HG03103 (cell line): ENCODE data around the gene ACOX2.
"Not testable (repeated sequence)": the region's sequence is repeated elsewhere in the genome, so short reads cannot be mapped to it uniquely, and the experiment has no call there.

Source experiments
- ATAC-seq: cut with Tn5 transposase; IDR thresholded peaks from one replicate; pipeline ENCODE4 v1.9.1; 2021; ENCODE audit warnings: low read depth; ENCODE audit not compliant: unreplicated experiment

ACOX2 gene

DNA sequence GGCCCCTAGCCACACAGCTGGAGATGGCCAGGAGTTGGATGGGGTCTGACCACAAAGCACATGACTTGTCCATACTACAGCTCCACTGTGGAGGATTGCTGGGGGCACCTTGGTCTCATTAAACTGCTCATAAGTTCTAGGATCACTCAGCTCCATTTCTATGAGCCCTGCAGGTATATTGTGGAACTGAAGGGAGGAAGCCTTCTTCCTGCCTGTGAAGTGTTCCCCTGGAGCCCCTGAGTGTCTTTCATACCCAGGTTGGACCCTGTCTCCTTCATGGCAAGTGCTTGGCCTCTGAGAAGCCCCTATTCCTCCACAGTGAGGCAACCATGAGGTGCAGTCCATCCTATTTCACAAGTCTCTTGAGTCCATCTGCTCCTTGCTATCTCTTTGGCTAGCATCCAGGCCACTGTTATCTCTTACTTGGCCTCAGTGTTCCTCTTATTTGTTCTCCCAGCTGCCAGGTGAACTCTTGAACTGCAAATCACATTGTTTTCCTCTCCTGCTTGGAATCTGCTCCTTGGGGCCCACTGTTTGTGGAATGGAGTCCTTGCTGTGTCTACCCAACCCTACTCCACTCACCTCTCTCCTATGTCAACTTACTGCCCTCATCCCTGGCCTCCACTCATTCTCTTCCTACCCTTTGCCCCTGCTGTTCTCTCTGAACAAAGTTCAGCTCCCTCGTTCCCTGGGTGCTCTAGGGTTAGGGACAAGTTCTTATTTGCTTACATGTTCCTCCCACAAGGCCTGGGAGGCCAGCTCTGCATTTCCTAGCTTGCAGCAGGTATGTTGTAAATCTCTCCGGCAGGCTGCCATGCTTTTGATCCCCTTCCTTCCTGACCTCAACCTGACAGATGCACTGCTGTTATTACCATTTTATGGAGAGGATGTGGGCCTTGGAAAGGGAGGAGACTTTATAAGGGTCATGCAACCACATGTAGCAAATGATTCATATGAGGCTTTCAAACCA lies 1.2 kb downstream of the ACOX2 start:
- ATAC-seq: no peak

DNA sequence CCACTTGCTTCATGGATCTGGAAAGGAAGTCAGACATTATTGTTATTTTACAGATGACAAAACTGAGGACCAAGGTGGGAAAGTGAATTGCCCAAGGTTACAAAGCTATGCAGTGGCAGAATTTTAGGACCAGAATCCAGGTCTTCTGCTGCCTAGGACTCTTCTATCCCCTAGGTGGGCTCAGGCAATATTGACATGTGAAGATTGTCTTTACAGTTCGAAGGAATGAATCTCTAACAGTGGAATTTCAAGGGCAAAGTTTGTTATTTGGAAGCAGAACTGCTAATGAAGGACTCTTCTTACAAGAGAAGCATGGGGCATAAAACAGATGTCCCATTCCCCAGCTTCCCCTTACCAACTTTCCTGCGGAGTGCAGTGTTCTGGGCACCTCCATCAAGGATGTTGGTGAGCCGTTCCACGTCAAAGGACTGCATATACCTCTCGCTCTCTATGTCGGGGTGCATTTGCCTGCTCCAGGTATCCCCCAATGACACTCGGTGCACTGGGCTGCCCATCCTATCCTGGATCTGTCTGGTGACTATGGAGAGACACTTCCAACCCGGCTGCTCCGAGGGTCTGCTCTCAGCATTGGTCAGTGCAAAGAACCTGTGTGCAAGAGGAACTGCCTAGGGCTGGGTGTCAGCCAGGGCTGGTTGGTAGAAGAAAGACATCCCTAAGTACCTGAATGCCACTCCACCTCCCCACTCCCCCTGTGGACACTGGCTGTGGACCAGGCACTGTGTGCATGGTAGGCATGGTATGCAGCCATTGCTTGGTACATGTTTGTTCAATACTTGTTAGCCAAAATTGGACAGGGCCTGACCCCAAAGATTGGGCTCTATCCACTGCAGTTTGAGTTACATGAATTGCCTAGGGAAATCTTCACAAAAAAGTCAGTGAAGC lies 2.1 kb downstream of the ACOX2 start:
- no peak for ATAC-seq

DNA sequence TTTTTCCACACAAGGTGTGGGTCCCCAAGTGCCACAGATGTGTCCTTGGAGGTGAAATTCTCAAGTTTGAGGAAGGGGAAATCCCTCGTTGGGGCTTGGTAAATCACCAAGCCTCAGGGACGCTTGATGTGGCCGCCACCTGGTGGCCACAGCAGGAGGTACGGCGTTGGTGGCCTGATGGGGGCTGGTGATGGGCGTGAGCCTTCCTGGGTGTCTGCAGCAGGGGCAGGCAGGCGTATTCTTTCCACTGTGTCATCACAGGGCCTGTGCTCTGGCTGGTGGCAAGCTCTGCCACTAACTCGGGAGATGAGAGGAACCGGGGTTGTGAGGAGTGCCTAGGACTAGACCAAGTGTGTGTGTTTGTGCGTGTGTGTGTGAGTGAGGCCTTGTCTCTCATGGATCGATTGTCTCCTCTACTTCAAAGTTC lies 4.2 kb downstream of the ACOX2 start:
- ATAC-seq: peak; percentile 82

DNA sequence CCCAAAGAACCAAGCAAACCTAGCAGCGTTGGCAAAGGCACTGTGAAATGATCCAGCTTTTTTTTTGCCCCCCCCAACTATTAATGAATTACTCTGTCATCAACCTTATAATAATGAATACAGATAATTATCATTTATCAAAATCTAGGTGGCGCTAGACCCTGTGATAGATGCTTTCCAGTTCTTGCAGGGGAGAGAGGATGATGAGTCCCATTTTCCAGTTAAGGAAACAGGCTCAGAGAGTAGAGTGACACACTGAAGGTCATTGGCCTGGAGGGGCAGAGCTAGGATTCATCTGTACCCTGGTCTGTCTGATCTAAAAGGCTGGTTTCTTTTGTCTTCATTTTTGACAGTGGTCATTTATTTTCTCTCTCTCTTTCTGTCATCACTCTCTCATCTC lies 5.0 kb downstream of the ACOX2 start:
- ATAC-seq: no peak

DNA sequence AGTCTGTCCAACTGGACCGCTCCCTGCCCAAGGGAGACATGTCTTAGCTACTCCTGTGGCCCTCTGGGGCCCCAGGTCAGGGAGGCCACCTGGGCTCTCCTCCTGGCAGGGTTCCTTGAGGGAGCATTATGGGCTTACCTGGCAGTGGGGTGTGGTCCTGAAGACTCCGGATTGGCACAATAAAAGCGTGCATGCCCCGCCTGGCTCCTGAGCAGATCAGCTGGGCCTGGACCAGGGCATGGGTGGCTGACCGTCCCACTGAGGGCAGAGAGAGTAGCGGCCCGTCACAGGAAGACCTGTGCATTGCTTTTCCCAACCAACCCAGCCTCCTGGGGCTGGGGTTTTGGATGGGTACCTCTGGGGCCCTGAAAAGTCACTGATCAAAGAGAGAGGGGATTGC lies 5.4 kb downstream of the ACOX2 start:
- no peak for ATAC-seq

GRCh38 chr3:58530354-58530865 lies 6.6 kb downstream of the ACOX2 start:
- ATAC-seq: no peak

DNA sequence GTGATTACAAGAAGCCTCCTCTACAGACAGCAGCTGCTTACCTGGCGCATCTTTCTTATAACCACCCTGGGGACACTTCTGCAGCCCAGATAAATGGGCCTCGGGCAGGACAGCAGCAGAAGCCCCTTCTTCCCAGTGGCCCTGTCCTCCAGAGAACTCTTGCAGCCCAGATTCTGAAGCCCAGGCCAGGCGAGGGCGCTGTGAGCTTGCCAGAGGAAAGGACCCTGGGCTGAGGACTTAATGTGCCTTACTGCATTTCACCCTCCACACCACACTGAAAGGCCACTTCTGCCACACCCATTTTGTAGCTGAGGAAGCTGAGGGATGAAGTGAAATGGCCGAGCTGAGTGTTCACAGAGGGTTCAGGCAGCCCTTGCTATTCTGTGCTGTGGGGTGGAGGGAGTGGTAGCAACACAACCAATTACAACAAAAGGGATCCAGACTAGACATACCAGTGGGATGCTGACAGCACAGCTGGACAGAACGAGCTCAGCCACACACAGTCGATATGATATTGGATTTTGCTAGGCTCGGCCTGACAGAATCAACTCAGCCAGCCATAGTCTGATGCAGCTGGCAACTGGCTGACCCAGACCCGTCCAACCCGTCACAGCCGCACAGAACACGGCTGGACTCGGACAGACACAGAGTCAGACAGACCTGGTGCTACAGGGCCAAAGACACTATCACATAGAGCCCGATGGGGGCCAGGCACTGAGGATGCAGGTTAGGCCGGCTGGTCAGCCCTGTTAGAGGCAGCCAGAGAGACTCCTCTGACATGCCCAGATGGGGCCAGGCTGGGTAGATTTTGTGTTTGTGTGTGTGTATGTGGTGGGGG lies 7.3 kb downstream of the ACOX2 start:
- no peak for ATAC-seq

GRCh38 chr3:58528629-58529028 lies 8.4 kb downstream of the ACOX2 start:
- no peak for ATAC-seq

DNA sequence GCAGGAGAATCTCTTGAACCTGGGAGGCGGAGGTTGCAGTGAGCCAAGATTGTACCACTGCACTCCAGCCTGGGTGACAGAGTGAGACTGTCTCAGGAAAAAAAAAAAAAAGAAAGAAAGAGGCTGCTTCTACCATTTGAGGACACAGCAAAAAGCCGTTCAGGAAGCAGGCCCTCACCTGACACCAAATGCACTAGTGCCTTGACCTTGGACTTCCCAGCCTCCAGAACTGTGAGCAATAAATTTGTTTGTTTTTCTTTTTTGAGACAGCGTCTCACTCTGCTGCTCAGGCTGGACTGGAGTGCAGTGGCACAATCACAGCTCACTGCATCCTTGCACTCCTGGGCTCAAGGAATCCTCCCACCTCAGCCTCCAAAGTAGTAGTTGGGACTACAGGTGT lies 9.6 kb downstream of the ACOX2 start:
- not testable (repeated sequence) for ATAC-seq

DNA sequence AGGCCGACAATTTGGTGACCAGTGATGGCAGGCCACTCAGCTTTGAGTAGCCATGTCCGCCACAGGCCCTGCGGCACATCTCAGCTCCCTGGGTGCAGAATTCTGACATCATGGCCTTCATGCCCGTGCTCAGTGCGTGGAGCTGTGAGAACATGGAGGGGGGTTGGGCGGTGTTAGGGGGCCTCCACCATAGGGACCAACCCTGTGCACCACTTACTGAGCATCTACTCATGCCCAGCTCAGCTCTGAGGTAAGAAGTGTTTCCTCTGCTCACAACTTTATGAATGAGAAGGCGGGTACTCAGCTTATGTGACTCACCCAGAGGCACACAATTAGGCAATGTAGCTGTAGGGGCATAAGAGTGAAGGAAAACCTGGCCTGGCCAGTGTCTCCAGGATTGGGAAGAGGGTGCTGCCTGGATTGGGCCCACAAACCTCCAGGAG lies 10.5 kb downstream of the ACOX2 start:
- no peak for ATAC-seq

DNA sequence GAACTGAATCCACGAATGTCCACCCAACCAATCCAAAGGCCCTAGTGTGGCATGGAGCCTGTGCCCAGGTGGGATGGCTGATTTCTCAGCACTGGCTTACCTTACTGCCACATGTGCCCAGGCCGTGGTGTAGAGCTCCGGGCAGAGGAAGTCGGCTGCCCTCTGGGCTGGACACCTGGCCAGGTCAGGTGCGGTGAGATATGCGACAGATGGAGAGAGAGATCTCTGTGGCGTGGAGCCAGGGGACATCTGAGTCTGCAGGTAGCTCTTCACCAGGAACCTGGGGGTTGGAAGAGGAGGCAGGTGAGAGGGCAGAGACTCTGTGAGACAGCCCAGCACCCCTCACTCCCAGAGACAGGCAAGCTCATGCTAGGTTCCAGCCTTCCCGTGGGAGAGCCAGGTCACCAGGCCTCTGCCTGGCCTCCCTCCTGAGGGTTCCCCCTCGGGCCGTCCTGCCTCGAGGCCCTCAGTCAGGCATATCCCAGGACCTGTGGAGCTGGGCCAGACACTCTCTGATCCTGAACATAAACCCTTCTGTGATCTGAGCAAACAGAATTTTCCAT lies 12.6 kb downstream of the ACOX2 start:
- ATAC-seq: no peak

DNA sequence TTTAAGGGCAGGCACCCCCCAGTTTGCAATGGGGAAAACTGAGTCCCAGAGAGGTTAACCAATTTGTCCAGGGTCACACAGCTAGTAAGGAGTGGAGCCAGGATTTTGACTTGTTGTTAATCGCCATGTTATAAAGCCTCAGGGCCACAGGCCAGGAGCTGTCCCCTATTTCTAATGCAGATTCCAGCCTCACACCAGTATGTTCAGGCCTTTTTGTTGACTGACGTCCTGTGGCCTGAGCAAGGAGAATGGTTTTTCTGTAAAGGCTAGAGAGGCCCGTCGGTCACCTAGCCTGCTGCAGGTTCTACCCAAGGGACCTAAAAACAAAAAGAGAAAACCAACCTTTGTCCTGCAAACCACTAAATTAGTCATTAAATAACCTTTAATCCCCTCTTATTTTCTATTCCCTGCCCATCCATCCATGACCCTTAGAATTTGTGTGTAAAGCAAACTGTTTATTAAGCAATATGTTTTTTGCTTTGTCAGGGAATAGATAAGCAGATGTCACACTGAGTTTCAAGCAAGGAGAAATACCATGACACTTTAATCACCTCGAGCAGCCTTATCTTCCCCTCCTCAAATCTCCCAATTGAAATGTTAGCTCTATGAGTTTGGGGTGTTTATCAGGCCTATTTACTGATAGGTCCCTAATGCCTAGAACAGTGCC lies 14.1 kb downstream of the ACOX2 start:
- ATAC-seq: no peak

DNA sequence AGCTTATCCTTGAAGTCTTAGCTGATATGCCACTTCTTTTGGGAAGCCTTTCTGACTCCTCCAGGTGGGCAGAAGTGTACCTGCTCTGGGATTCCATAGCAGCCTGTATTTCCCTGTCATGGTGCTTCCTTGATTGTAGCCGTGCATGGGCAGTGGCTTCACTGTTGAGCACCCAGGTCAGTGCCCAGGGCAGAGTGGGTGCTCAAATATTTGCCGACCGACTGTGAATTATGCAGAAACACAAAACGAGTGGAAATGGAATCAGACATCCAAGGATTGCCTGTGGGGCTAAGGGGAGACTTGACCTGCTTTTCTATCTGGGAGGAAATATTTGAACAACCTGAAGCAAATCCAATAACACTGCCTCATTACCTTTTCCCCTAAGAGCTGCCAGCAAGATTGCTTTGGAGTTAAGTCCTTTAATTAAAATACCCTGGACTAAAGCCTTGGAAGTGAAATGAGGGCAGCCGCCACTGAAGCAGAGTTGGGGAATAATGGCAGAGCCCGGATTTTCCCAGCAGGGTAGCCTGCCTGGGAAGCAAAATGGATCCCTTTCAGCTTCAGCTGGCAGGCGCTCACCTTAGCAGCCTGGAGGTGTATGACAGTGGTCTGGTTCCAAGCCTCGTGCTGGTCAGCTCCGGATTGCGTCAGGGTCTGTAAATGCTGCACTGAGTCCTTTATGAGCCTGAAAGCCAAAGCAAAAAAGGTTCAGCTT lies 14.9 kb downstream of the ACOX2 start:
- no peak for ATAC-seq

GRCh38 chr3:58521336-58521670 lies 15.7 kb downstream of the ACOX2 start:
- ATAC-seq: no peak

DNA sequence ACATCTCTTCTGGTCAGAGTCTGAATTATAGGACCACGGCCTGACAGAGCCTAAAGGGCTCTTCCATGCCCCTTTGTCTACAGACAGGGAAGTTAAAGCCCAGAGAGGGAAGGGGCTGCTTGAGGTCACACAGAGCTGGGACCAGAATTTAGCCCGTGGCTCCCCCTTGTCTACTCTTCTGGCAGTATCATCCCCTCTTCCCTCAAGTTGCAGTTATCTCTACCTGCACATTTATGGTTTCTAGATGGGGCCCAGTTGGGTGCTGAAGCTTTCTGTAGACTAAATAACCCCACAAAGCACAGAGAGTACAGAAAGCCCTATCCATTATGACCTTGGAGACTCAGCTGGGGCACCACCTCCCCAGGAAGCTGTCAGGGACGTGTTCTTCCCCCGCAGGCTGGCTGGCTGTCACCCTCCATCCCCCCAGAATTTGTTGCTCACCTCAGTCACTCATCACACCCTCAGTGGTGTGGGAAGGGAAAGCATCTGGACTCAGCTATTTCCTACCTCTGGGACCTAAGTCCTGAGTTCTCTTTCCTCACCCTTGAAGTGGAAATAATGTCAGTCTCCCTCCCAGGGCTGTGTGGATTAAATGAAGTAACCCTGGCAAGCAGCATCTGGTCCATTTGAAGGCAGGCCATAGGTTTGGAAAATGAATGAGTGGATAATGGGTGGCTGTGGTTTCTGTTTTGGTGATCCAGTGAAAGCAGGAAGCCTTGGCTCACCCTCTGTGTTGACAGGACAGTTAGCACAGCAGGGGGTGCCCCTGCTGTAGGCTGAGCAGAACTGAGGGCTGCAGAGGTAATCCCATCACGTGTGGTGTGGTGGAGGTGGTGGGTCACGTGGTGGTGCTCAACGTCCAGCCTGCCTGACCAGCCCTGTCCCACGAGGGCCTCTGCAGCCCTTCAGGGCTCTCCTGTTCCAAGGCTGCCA lies 16.3 kb downstream of the ACOX2 start:
- ATAC-seq: no peak

- ATAC-seq: no peak
These were observed 17.2 kb downstream of the ACOX2 start for GRCh38 chr3:58519668-58520402.

DNA sequence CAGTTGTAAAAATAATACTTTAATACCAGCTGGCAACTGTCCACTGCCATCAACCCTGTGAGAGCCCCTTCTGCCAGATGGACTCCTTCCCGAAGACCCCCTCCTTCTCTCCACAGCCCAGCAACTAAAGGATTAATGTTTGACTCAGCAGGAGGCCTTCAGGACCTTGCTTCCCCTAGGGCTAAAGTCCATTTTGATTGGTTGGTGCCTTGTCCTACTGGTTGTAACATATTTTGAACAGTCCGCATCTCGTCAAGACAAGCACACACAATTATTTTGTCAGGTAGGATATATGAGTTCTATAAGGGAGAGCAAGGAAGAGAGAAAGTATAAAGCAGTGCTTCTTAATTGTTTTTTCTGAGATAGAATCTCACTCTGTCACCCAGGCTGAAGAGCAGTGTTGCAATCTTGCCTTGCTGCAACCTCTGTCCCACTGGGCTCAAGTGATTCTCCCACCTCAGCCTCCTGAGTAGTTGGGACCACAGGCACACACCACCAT lies 18.6 kb downstream of the ACOX2 start:
- no peak for ATAC-seq
